ENCODE measurements around the gene HPSE2.

- TF ChIP-seq POLR2AphosphoS5 (IDR thresholded peaks at IDR 0.05; ENCODE audit: borderline replicate concordance, low read depth, low read length), result no peak
- TF ChIP-seq EZH2 (IDR thresholded peaks at IDR 0.05), result no peak
These were observed 719.3 kb downstream of the HPSE2 start for GRCh38 chr10:98516352-98516751.
